Eye (tissue), 1 donor: ENCODE data around the gene MYO1D.
"Not testable (repeated sequence)": the region's sequence is repeated elsewhere in the genome, so short reads cannot be mapped to it uniquely, and the experiment has no call there.

Experiments
- DNase-seq: peaks from one replicate; pipeline ENCODE4 v3.0.0-alpha.2; 2015

Gene MYO1D

GRCh38 chr17:32659419-32659842 lies 217.5 kb downstream of the MYO1D start:
- DNase-seq: peak; percentile 92

GRCh38 chr17:32658470-32659418 lies 218.2 kb downstream of the MYO1D start:
- DNase-seq: no peak

GRCh38 chr17:32656886-32657285 lies 220.0 kb downstream of the MYO1D start:
- DNase-seq: no peak

GRCh38 chr17:32654324-32654723 lies 222.6 kb downstream of the MYO1D start:
- DNase-seq: no peak

GRCh38 chr17:32651084-32651483 lies 225.8 kb downstream of the MYO1D start:
- no peak for DNase-seq

GRCh38 chr17:32648450-32648849 lies 228.5 kb downstream of the MYO1D start:
- no peak for DNase-seq

GRCh38 chr17:32646941-32647340 lies 230.0 kb downstream of the MYO1D start:
- no peak for DNase-seq

- not testable (repeated sequence) for DNase-seq
Measured at GRCh38 chr17:32641514-32641913, 235.4 kb downstream of the MYO1D start.

GRCh38 chr17:32636598-32637218 lies 240.2 kb downstream of the MYO1D start:
- DNase-seq: no peak

GRCh38 chr17:32634167-32634566 lies 242.8 kb downstream of the MYO1D start:
- no peak for DNase-seq

GRCh38 chr17:32631341-32632096 lies 245.4 kb downstream of the MYO1D start:
- DNase-seq: no peak

- DNase-seq: no peak
Measured at GRCh38 chr17:32629563-32630190, 247.2 kb downstream of the MYO1D start.

GRCh38 chr17:32628271-32629044 lies 248.5 kb downstream of the MYO1D start:
- DNase-seq: no peak

GRCh38 chr17:32627239-32627996 lies 249.5 kb downstream of the MYO1D start:
- DNase-seq: peak; percentile 88

GRCh38 chr17:32626379-32626791 lies 250.5 kb downstream of the MYO1D start:
- peak; percentile 45 for DNase-seq

GRCh38 chr17:32625971-32626370 lies 251.0 kb downstream of the MYO1D start:
- peak; percentile 39 for DNase-seq

GRCh38 chr17:32623196-32623595 lies 253.7 kb downstream of the MYO1D start:
- no peak for DNase-seq

- no peak for DNase-seq
Measured at GRCh38 chr17:32622540-32622939, 254.4 kb downstream of the MYO1D start.

GRCh38 chr17:32621612-32622312 lies 255.2 kb downstream of the MYO1D start:
- DNase-seq: no peak

- DNase-seq: no peak
Measured at GRCh38 chr17:32615326-32615725, 261.6 kb downstream of the MYO1D start.

GRCh38 chr17:32610943-32611342 lies 266.0 kb downstream of the MYO1D start:
- DNase-seq: no peak
